OCI-LY7 (cell line): Measurements from ENCODE around the gene ANKRD42. TPM values are rescaled to one million over a fixed set of nuclear protein-coding genes. Genes with fewer than 3 reads are reported as not detected.

Experiments
- BruUV-seq: library from RNA; stranded (reverse); fragments of 400-500 nt; replicated peaks from 2 replicates; lab custom pipeline; 2021; lab: Mats Ljungman, UMichigan
- CTCF ChIA-PET: fragments of 300-600 bp; sonication (Branson Sonifier 250); formaldehyde crosslinking; loops from one replicate; lab custom pipeline; 2022; ENCODE audit warnings: antibody characterized with exemption; ENCODE audit not compliant: unreplicated experiment; lab: Charles Lee
- POLR2A ChIA-PET: fragments of 300-600 bp; sonication (Branson Sonifier 250); formaldehyde crosslinking; loops from one replicate; lab custom pipeline; 2022; ENCODE audit warnings: antibody characterized with exemption; lab: Charles Lee
- DNase-seq: peaks from one replicate; pipeline ENCODE4 v3.0.0-alpha.2; 2015; ENCODE audit warnings: low spot score
- H2AFZ ChIP-seq: fragments of 200-600 bp; sonication (generic), shearing (Covaris generic); 2 replicates; pipeline ENCODE4 v1.6.1; 2014; ENCODE audit warnings: mild to moderate bottlenecking, antibody characterized with exemption, low read length, moderate library complexity
- H3K27ac ChIP-seq: fragments of 200-600 bp; sonication (generic); 2 replicates; pipeline ENCODE4 v1.5.1; 2014; ENCODE audit warnings: mixed run types, low read depth, mild to moderate bottlenecking, moderate library complexity, low read length, inconsistent platforms; ENCODE audit not compliant: poor library complexity, severe bottlenecking
- H3K36me3 ChIP-seq: fragments of 200-600 bp; sonication (generic); 2 replicates; pipeline ENCODE4 v1.6.1; 2014; ENCODE audit warnings: mild to moderate bottlenecking, antibody characterized with exemption, low read length, moderate library complexity, mixed read lengths; ENCODE audit not compliant: insufficient read depth
- H3K4me1 ChIP-seq: fragments of 200-600 bp; sonication (generic); 2 replicates; pipeline ENCODE4 v1.5.1; 2014; ENCODE audit warnings: mild to moderate bottlenecking, low read length; ENCODE audit not compliant: insufficient read depth, poor library complexity, severe bottlenecking
- H3K4me2 ChIP-seq: fragments of 200-600 bp; sonication (generic); 2 replicates; pipeline ENCODE4 v1.6.1; 2014; ENCODE audit warnings: mild to moderate bottlenecking, low read length
- H3K4me3 ChIP-seq: fragments of 200-600 bp; sonication (generic); 2 replicates; pipeline ENCODE4 v1.5.1; 2014; ENCODE audit warnings: mild to moderate bottlenecking, low read depth, low read length; ENCODE audit not compliant: poor library complexity, severe bottlenecking
- H3K79me2 ChIP-seq: fragments of 200-600 bp; sonication (generic); 2 replicates; pipeline ENCODE4 v1.6.1; 2016; ENCODE audit warnings: low read depth, mild to moderate bottlenecking, low read length, moderate library complexity, mixed read lengths; ENCODE audit not compliant: insufficient read depth
- H3K9me2 ChIP-seq: fragments of 200-600 bp; sonication (generic); 2 replicates; pipeline ENCODE4 v1.6.1; 2016; ENCODE audit warnings: mild to moderate bottlenecking, low read length, mixed read lengths; ENCODE audit not compliant: insufficient read depth
- H3K9me3 ChIP-seq: fragments of 200-600 bp; sonication (generic); 2 replicates; pipeline ENCODE4 v1.6.1; 2014; ENCODE audit warnings: mild to moderate bottlenecking, mixed run types, low read length, mixed read lengths
- H4K20me1 ChIP-seq: fragments of 200-600 bp; sonication (generic); 2 replicates; pipeline ENCODE4 v1.6.1; 2014; ENCODE audit warnings: mild to moderate bottlenecking, antibody characterized with exemption, low read length, moderate library complexity, mixed read lengths; ENCODE audit not compliant: insufficient read depth
- EZH2phosphoT487 ChIP-seq: fragments of 200-600 bp; sonication (generic); IDR thresholded peaks from 2 replicates; pipeline ENCODE4 v1.6.1; 2018; ENCODE audit warnings: low read depth, borderline replicate concordance, mild to moderate bottlenecking, mixed run types, antibody characterized with exemption, low read length, moderate library complexity, mixed read lengths
- intact Hi-C: fragments of 100-400 bp; cut with micrococcal nuclease; formaldehyde crosslinking; loops from one replicate; pipeline ENCODE4 v1.10.0; 2022; ENCODE audit not compliant: unreplicated experiment
- total RNA-seq, 2 experiments: library from RNA; depleted of rRNA in 1 of 2; stranded (reverse); fragments of >200 nt in 1 of 2; shearing (Covaris generic) in 1 of 2; gene quantifications; 2 replicates each; pipeline ENCODE4 v1.2.3, GENCODE V29; 2014 to 2022
- TF ChIP-seq, protein P1 (sequence below): fragments of 200-600 bp; sonication (generic); conservative IDR thresholded peaks from 2 replicates; pipeline ENCODE4 v1.5.1; 2014; ENCODE audit warnings: mild to moderate bottlenecking, antibody characterized with exemption, low read length, moderate library complexity, mixed read lengths

The ANKRD42 gene
- total RNA-seq, 2 experiments from 2014 or later: 2.2 to 3.3 TPM

GRCh38 chr11:83292709-83293456, 99.4 kb downstream of the ANKRD42 start:
- no peak overlapping the region for H3K27ac ChIP-seq
- no peaks in the 10 kb centered on the region; the same call in 1 of the 2 replicates for H3K36me3 ChIP-seq
- ChIA-PET CTCF (interaction anchor here (0.6 to 1.5 kb wide), 7 partner anchors 8 to 544 kb away, joined by 3 to 4 read pairs (median 3); partner anchors contain the start of gene DDIAS), POLR2A (interaction anchor here (0.7 to 1.6 kb wide), 15 partner anchors 9 to 1961 kb away, joined by 3 to 7 read pairs (median 3); partner anchors contain the start of gene DDIAS)
- peaks cover 33% of the 10 kb centered on the region for H3K4me1 ChIP-seq
- H4K20me1 ChIP-seq: no peaks in the 10 kb centered on the region
- peak overlapping the region; percentile 50 for H3K4me3 ChIP-seq
- no TSS peak for BruUV-seq
- peak; percentile 75 for DNase-seq
- TF ChIP-seq, protein P1, sequence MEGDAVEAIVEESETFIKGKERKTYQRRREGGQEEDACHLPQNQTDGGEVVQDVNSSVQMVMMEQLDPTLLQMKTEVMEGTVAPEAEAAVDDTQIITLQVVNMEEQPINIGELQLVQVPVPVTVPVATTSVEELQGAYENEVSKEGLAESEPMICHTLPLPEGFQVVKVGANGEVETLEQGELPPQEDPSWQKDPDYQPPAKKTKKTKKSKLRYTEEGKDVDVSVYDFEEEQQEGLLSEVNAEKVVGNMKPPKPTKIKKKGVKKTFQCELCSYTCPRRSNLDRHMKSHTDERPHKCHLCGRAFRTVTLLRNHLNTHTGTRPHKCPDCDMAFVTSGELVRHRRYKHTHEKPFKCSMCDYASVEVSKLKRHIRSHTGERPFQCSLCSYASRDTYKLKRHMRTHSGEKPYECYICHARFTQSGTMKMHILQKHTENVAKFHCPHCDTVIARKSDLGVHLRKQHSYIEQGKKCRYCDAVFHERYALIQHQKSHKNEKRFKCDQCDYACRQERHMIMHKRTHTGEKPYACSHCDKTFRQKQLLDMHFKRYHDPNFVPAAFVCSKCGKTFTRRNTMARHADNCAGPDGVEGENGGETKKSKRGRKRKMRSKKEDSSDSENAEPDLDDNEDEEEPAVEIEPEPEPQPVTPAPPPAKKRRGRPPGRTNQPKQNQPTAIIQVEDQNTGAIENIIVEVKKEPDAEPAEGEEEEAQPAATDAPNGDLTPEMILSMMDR: peak; percentile 87
- TF ChIP-seq EZH2phosphoT487: no peak
- H3K79me2 ChIP-seq: no peaks in the 10 kb centered on the region
- peak overlapping the region; percentile 73 for H3K4me2 ChIP-seq
- no peaks in the 10 kb centered on the region for H3K9me2 ChIP-seq
- peak overlapping the region; percentile 94; the same call in 1 of the 2 replicates for H2AFZ ChIP-seq
- H3K9me3 ChIP-seq: no peaks in the 10 kb centered on the region; the same call in 1 of the 2 replicates
- intact Hi-C loops: loop anchor here (5.0 kb wide), 2 partner anchors 429 to 524 kb away; no protein-coding TSS in a partner anchor

DNA sequence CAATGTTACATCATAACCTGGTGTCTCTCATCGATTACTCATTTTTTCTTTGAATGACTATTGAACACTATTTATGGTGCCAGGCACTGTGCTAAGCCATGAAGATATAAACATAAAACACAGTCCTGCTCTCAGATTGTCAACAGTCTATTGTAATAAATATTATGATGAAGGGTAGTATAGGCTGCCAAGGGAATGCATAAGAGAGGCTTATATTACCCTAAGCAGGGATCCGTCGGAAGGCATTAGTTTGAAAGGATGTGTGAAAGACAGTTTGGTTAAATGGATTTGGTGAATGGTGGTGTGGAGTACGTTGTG, 99.9 kb downstream of the ANKRD42 start:
- H3K4me2 ChIP-seq: no peak overlapping the region
- no peak overlapping the region for H3K4me3 ChIP-seq
- intact Hi-C loops: loop anchor here (5.0 kb wide), 2 partner anchors 429 to 524 kb away; no protein-coding TSS in a partner anchor
- H3K27ac ChIP-seq: no peak overlapping the region
- H3K9me2 ChIP-seq: no peaks in the 10 kb centered on the region
- ChIA-PET CTCF (interaction anchor here (0.6 to 1.5 kb wide), 5 partner anchors 13 to 543 kb away, joined by 3 to 4 read pairs (median 3); no protein-coding TSS in a partner anchor), POLR2A (interaction anchor here (0.9 to 1.6 kb wide), 6 partner anchors 9 to 94 kb away, joined by 3 to 7 read pairs (median 4); no protein-coding TSS in a partner anchor)
- no peak overlapping the region for H2AFZ ChIP-seq
- DNase-seq: no peak
- no peaks in the 10 kb centered on the region for H3K79me2 ChIP-seq
- H4K20me1 ChIP-seq: no peaks in the 10 kb centered on the region
- no peaks in the 10 kb centered on the region; the same call in 1 of the 2 replicates for H3K36me3 ChIP-seq
- peaks cover 28% of the 10 kb centered on the region for H3K4me1 ChIP-seq
- TF ChIP-seq EZH2phosphoT487: no peak
- TF ChIP-seq, protein P1: no peak
- no TSS peak for BruUV-seq
- H3K9me3 ChIP-seq: no peaks in the 10 kb centered on the region; the same call in 1 of the 2 replicates
